Tibial nerve (tissue), 4 donors: ENCODE results near the gene GOLT1A. TPM values are rescaled to one million over a fixed set of nuclear protein-coding genes. Genes with fewer than 3 reads are reported as not detected.

Source experiments
- DNase-seq, 2 donors: peaks; one replicate each; pipeline ENCODE4 v3.0.0-alpha.2; 2019; ENCODE audit warnings: low spot score in 2 of 2
- H3K27ac ChIP-seq, 4 donors: fragments of 200-600 bp; sonication (generic) in 3 of 4; one replicate each; pipeline ENCODE4 v1.5.1; 2017 to 2019; ENCODE audit warnings: mild to moderate bottlenecking in 1 of 4
- H3K27me3 ChIP-seq, 2 donors: fragments of 200-600 bp; sonication (generic) in 1 of 2; one replicate each; pipeline versions ENCODE4 v1.5.1 to v1.6.0; 2017 to 2019
- H3K36me3 ChIP-seq, 3 donors: fragments of 200-600 bp; sonication (generic); one replicate each; pipeline ENCODE4 v1.5.1; 2018 to 2019
- H3K4me1 ChIP-seq, 4 donors: fragments of 200-600 bp; sonication (generic) in 3 of 4; one replicate each; pipeline ENCODE4 v1.5.1; 2017 to 2019
- H3K4me3 ChIP-seq, 4 donors: fragments of 200-600 bp; sonication (generic) in 3 of 4; one replicate each; pipeline ENCODE4 v1.5.1; 2017 to 2019; ENCODE audit warnings: mild to moderate bottlenecking in 1 of 4, moderate library complexity in 1 of 4
- H3K9me3 ChIP-seq, 4 donors: fragments of 200-600 bp; sonication (generic) in 3 of 4; one replicate each; pipeline ENCODE4 v1.5.1; 2017 to 2019
- CTCF ChIP-seq, 5 experiments: fragments of 200-600 bp in 3 of 5; fragments of 450-650 bp in 2 of 5; sonication (generic) in 3 of 5; IDR thresholded peaks; one replicate each; pipeline ENCODE4 v1.5.1; 2016 to 2019; ENCODE audit warnings: antibody characterized with exemption in 5 of 5, mild to moderate bottlenecking in 3 of 5, moderate library complexity in 2 of 5
- EP300 ChIP-seq, 2 donors: sonication (generic); formaldehyde crosslinking; IDR thresholded peaks; one replicate each; pipeline ENCODE4 v1.6.1; 2017; ENCODE audit warnings: antibody characterized with exemption in 2 of 2, mild to moderate bottlenecking in 1 of 2
- POLR2A ChIP-seq, 2 donors: fragments of 450-650 bp; IDR thresholded peaks; one replicate each; pipeline ENCODE4 v1.6.1; 2017; ENCODE audit warnings: antibody characterized with exemption in 2 of 2, mild to moderate bottlenecking in 2 of 2, moderate library complexity in 2 of 2
- WGBS, 2 donors: methylation state at CpG; one replicate each; pipeline ENCODE4 v1.1.5; 2018; 5-methylcytosine and 5-hydroxymethylcytosine counted together
- total RNA-seq, 4 donors: library from RNA; depleted of rRNA; stranded (reverse); fragments of >200 nt; gene quantifications; one replicate each; pipeline ENCODE4 v1.1.0, GENCODE V29; 2016

The GOLT1A gene
- total RNA-seq, 4 donors from 2014 or later: not detected

GRCh38 chr1:204225841-204226735 lies 12.3 kb upstream of the GOLT1A start:
- no peak overlapping the region for H3K4me3 ChIP-seq
- WGBS, 2 donors: 75 to 81% methylated on average over 16 of the region's 16 CpGs
- no peak for DNase-seq
- H3K36me3 ChIP-seq: peaks cover 0 to 8% (median 0%) of the 10 kb centered on the region in 3 donors
- peak overlapping the region in 1 of 4 donors; percentile 56 for H3K27ac ChIP-seq
- TF ChIP-seq EP300 (IDR thresholded peaks at IDR 0.05) (no peak), CTCF (IDR thresholded peaks at IDR 0.05) (no peak), POLR2A (IDR thresholded peaks at IDR 0.05) (no peak)
- no peaks in the 10 kb centered on the region for H3K9me3 ChIP-seq
- H3K27me3 ChIP-seq: no peaks in the 10 kb centered on the region
- H3K4me1 ChIP-seq: no peaks in the 10 kb centered on the region

- TF ChIP-seq CTCF (IDR thresholded peaks at IDR 0.05): no peak
- no peaks in the 10 kb centered on the region for H3K9me3 ChIP-seq
- no peaks in the 10 kb centered on the region for H3K27me3 ChIP-seq
- 82 to 83% methylated on average over 8 of the region's 8 CpGs for WGBS, 2 donors
- H3K4me1 ChIP-seq: no peaks in the 10 kb centered on the region
- H3K4me3 ChIP-seq: no peak overlapping the region
- H3K36me3 ChIP-seq: peaks cover 0 to 8% (median 0%) of the 10 kb centered on the region in 3 donors
- no peak for DNase-seq
- no peak overlapping the region for H3K27ac ChIP-seq
Observed at GRCh38 chr1:204224655-204225054, 10.9 kb upstream of the GOLT1A start.

- no peaks in the 10 kb centered on the region for H3K27me3 ChIP-seq
- DNase-seq: no peak
- H3K4me3 ChIP-seq: no peak overlapping the region
- peaks cover 0 to 3% (median 0%) of the 10 kb centered on the region in 3 donors for H3K36me3 ChIP-seq
- TF ChIP-seq EP300 (IDR thresholded peaks at IDR 0.05) (no peak), CTCF (IDR thresholded peaks at IDR 0.05) (no peak), POLR2A (IDR thresholded peaks at IDR 0.05) (no peak)
- H3K4me1 ChIP-seq: no peaks in the 10 kb centered on the region
- H3K9me3 ChIP-seq: no peaks in the 10 kb centered on the region
- no peak overlapping the region for H3K27ac ChIP-seq
- 78 to 79% methylated on average over 17 of the region's 17 CpGs for WGBS, 2 donors
Observed at GRCh38 chr1:204223129-204223860, 9.5 kb upstream of the GOLT1A start.

- Histone ChIP-seq H3K4me3 (no peak overlapping the region), H3K4me1 (no peaks in the 10 kb centered on the region), H3K27ac (no peak overlapping the region), H3K27me3 (no peaks in the 10 kb centered on the region), H3K36me3 (no peaks in the 10 kb centered on the region), H3K9me3 (no peaks in the 10 kb centered on the region)
- WGBS, 2 donors: 67 to 69% methylated on average over 3 of the region's 3 CpGs
- TF ChIP-seq POLR2A (IDR thresholded peaks at IDR 0.05) (no peak), CTCF (IDR thresholded peaks at IDR 0.05) (no peak), EP300 (IDR thresholded peaks at IDR 0.05) (no peak)
- DNase-seq: no peak
Observed at GRCh38 chr1:204222764-204223055, 8.9 kb upstream of the GOLT1A start.
